VCaP (cell line): ENCODE measurements around the gene PPM1B.
A peak's percentile ranks its signal among the peaks of the same experiment; 100 is the strongest.
"Not testable (repeated sequence)": the region's sequence is repeated elsewhere in the genome, so short reads cannot be mapped to it uniquely, and the experiment has no call there.

ENCODE experiments used
- H3K27ac ChIP-seq: fragments of 450-650 bp; 2 replicates; pipeline ENCODE4 v1.5.1; 2017
- TF ChIP-seq, protein P1 (sequence below): fragments of 450-650 bp; conservative IDR thresholded peaks from 2 replicates; pipeline ENCODE4 v1.5.1; 2017; ENCODE audit warnings: mild to moderate bottlenecking, moderate library complexity

PPM1B gene

DNA sequence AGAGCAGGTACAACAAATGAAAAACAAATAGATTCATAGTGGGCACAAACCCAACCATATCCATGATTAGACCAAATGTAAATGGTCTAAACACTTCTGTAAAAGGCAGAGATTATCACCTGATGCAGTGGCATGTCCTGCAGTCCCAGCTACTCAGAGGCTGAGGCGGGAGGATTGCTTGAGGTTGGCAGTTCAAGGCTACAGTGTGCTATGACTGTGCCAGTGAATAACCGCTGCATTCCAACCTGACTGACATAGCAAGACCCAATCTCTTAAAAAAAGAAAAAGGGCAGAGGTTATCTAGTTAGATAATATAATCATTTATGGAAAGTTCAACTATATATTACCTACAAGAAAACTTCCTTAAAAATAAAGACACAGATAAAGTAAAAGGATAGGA is 85.3 kb downstream of the PPM1B start:
- H3K27ac ChIP-seq, result no peak overlapping the region
- TF ChIP-seq, protein P1, sequence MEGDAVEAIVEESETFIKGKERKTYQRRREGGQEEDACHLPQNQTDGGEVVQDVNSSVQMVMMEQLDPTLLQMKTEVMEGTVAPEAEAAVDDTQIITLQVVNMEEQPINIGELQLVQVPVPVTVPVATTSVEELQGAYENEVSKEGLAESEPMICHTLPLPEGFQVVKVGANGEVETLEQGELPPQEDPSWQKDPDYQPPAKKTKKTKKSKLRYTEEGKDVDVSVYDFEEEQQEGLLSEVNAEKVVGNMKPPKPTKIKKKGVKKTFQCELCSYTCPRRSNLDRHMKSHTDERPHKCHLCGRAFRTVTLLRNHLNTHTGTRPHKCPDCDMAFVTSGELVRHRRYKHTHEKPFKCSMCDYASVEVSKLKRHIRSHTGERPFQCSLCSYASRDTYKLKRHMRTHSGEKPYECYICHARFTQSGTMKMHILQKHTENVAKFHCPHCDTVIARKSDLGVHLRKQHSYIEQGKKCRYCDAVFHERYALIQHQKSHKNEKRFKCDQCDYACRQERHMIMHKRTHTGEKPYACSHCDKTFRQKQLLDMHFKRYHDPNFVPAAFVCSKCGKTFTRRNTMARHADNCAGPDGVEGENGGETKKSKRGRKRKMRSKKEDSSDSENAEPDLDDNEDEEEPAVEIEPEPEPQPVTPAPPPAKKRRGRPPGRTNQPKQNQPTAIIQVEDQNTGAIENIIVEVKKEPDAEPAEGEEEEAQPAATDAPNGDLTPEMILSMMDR, result no peak

DNA sequence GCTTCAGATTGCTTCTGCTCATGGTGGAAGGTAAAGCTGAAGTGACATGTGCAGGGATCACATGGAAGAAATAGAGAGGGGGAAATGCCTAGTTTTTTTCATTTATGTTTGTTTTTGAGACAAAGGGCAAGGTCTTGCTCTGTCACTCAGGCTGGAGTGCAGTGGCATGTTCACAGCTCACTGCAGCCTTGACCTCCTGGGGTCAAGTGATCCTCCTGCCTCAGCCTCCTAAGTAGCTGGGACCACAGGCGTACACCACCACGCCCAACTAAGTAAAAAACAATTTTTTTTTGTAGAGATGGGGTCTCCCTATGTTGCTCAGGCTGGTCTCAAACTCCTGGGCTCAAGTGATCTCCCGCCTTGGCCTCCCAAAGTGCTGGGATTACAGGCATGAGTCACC is 87.0 kb downstream of the PPM1B start:
- H3K27ac ChIP-seq, result not testable (repeated sequence)

- not testable (repeated sequence) for H3K27ac ChIP-seq
Observed at GRCh38 chr2:44257802-44258201, 89.1 kb downstream of the PPM1B start.

- TF ChIP-seq, protein P1, result no peak
- H3K27ac ChIP-seq, result no peak overlapping the region
Observed at GRCh38 chr2:44267269-44267795, 98.7 kb downstream of the PPM1B start.

GRCh38 chr2:44267796-44268648 is 99.3 kb downstream of the PPM1B start:
- H3K27ac ChIP-seq, result no peak overlapping the region
- TF ChIP-seq, protein P1, result no peak

- peak overlapping the region; percentile 3; the same call in 1 of the 2 replicates for H3K27ac ChIP-seq
- TF ChIP-seq, protein P1, result no peak
Observed at GRCh38 chr2:44269831-44270230, 101.2 kb downstream of the PPM1B start.

DNA sequence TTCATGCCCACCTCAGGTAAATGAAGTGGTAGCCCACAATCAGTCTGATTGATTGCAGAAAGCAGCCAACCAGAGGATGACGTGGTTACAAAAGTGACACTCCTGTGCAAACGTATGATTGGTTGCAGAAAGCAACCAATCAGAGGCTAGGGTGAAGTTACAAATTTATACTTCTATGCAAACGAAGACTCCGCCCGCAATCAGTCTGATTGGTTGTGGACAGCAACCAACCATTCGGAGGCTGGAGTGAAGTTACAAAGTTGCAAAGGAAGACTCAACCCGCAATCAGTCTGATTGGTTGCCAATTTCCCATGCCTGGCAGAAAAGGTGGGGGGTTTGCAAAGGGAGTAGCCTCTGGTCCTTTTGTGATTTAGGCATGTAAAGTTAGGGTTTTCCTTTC is 102.6 kb downstream of the PPM1B start:
- no peak overlapping the region; the same call in 1 of the 2 replicates for H3K27ac ChIP-seq
- TF ChIP-seq, protein P1, result no peak

GRCh38 chr2:44273076-44273475 is 104.4 kb downstream of the PPM1B start:
- peak overlapping the region; percentile 91; the same call in 1 of the 2 replicates for H3K27ac ChIP-seq
- TF ChIP-seq, protein P1, result no peak
